NCI-H460 (cell line): ENCODE results near the gene NSMCE4A. TPM values are rescaled to one million over a fixed set of nuclear protein-coding genes. Genes with fewer than 3 reads are reported as not detected.
"Not testable (repeated sequence)": the region's sequence is repeated elsewhere in the genome, so short reads cannot be mapped to it uniquely, and the experiment has no call there.

Experiments used
- DNase-seq: peaks from one replicate; pipeline ENCODE4 v3.0.0-alpha.2; 2016; ENCODE audit warnings: low read depth; ENCODE audit errors: extremely low read depth
- total RNA-seq: library from RNA; depleted of rRNA; stranded (reverse); fragments of >200 nt; shearing (Covaris generic); gene quantifications from 2 replicates; pipeline ENCODE4 v1.2.3, GENCODE V29; 2014

The NSMCE4A gene
- total RNA-seq, 1 experiment from 2014 or later, result 76.5 TPM

DNA sequence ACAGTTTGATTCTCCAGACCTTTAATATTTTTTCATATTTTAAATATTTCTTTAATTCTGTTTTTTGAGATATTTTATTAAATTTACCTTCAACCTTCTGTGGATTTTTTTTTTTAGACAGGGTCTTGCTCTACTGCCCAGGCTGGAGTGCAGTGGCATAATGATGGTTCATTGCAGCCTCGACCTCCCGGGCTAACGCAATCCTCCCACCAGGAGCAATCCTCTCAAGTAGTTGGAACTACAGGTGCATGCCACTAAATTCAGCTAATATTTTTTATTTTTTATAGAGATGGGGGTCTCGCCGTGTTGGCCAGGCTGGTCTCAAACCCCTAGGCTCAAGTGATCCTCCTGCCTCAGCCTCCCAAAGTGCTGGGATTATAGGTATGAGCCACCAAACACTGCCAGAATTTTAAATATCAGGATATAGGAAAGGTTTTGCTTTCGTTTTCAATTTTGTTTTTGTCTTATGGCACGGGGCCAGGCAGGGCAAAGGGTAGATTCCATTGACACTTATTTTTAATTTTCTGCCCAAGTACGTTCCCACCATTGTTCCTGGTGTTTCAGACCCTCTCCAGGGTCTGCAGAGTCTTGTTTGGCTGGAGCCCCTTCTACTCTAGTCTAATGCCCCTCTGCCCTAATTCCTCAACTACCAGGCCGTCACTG lies 15.1 kb upstream of the NSMCE4A start:
- no peak for DNase-seq

DNA sequence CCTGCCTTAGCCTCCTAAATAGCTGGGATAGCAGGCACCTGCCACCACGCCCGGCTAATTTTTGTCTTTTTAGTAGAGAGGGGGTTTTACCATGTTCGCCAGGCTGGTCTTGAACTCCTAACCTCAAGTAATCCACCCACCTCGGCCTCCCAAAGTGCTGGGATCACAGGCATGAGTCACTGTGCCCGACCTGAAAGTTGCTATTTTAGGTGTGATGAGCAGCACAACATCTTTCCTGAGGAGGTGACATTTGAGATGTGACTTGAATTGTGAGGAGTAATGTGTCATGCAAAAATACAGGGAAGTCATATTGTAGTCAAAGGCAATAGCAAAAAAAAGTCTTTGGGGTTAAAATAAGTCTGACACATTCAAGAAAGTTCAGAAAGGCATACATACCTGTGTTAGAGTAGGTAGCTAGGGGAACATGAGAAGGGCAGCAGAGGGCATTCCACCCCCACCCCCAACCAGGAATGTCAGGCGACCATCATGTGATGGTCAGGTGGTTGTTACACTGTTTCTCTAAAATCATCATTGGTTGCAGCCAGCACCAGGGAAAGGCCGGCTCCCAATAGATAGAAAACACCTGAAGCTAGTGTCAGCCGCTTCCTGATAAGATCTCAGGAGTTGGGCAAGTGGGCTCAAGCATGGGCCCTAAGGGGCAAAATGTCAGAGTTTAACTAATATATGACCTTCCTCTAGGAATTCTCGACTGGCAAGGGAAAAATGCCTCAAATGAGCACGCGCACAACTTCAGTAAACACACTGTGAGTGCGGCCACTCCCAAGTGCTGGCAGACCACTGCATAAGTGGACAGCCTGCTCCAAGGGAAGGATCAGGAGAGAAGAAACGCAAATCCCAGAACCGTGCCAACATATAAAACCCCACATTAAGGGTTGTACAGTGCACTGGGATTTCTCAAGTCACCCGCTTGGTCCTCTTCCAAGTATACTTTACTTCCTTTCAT lies 13.6 kb upstream of the NSMCE4A start, which contains the start of gene TACC2:
Gene TACC2 (plus strand): TSS at position 803 of the 964 bp plus-strand sequence. CDS start 32,819 bp downstream, outside the sequence.
- DNase-seq, result no peak

DNA sequence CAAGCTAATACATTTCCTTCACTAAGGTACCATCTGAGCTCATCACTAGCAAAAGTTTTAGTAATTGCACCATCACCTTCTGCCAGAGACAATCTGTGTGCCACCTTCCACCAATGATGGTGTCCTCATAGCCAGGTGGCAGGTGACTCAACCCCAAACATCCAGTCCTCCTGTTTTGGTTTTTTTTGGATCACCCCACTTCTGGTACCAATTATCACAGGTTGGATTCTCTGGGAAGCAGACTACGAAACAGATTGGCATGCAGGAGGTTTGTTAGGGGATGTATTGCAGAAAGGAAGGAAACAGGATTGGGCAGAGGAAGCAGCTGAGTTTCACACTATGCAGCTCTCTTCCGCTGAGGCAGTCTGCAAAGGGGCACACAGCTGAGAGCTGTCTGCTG lies 9.4 kb upstream of the NSMCE4A start:
- DNase-seq, result no peak

DNA sequence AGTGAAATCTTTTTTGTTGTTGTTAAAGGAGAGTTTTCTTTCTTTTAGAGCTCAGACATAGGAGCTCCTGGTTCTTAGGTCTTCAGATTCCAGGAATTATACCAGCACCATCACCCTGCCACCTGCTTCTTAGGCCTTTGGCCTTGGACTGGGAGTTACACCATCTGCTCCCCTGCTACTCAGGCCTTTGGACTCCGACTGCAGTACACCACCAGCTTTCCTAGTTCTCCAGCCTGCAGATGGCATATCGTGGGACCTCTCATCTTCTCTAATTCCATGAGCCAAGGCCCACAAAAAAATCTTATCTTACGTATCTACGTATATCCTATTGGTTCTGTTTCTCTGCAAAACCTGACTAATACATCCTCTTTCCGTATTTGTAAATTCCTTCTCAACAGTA lies 8.8 kb upstream of the NSMCE4A start:
- DNase-seq, result no peak

DNA sequence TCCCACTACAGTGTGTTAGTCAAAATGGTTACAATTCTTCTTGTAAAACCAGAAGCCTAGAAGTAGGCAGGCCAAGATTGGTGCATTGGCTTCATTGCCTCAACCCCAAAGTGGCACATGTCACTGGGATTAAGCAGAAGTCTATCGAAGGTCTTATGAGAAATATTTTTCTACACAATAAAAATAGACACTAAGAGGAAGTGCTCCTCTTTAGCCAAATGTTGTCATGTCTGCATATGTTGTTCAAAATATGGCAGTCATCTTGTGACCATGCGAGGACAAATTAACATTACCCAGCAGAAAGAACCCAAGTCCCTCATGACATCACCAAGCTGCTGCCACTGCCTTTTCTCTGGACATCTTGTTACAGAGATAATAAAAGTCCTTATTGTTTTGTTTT lies 6.3 kb upstream of the NSMCE4A start:
- DNase-seq, result no peak

DNA sequence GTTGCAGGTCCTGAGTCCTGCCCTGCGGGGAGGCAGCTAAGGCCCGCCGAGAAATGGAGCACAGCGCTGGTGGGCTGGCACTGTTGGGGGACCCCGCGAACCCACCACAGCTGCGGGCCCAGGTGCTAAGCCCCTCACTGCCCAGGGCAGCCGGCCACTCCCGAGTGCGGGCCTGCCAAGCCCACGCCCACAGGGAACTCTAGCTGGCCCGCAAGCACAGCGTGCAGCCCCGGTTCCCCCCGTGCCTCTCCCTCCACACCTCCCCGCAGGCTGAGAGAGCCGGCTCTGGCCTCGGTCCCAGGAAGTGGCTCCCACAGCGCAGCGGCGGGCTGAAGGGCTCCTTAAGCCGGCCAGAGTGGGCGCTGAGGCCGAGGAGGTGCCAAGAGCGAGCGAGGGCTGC lies 3.5 kb upstream of the NSMCE4A start:
- DNase-seq, result no peak

DNA sequence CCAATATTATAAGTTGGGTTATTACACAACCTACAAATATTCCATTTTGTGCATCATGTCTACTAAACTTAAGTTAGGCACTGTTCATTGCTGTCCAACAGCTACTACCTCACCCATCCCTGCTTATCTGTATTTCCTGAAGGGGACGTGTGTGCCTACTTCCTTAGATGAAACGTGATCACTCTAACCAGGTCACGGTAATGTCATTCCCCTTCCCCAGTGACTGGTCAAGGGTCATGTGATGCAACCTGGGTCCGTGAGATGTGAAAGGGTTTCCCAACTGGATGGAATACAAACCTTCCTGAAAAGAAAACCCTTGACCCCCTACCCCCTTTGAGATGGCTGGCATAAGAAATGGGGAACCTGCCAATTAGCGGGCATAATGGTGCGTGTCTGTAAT lies 1.6 kb upstream of the NSMCE4A start:
- DNase-seq, result no peak

DNA sequence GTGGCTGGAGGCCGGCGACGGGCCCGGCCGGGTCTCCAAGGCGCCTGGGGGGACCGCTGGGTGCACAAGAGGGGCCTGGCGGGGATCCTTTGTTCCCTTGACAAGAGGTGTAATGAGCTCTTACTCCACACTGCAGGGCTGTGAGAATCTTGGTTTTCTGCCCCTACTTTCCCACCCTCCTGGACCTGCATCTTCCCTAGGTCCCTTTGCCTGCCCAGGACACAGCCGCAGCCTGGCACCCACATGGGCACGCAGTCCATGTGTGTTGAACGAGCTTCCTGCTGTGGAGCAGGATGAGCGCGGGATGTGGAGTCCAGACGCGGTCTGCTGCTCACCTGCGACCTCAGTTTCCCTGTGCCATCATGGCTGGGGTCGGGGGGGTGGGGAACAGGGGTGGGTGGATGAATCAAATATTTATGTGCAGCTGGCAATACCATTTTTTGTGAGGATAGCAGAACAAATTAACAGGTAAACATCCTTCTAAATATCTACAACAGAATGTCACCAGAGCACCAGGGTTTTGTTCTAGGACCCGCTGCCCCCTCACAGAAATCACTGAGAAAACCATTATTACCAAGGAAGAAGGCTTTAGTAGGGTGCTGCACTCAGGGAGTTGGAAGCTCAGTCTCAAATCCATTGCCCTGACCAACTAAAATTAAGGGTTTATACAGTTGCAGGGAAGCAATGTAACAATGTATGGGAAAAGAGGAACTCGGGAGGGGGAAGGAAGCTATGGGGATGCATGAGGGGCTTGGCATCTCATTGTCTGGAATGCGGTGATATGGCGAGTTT lies 474 bp upstream of the NSMCE4A start:
- no peak for DNase-seq

DNA sequence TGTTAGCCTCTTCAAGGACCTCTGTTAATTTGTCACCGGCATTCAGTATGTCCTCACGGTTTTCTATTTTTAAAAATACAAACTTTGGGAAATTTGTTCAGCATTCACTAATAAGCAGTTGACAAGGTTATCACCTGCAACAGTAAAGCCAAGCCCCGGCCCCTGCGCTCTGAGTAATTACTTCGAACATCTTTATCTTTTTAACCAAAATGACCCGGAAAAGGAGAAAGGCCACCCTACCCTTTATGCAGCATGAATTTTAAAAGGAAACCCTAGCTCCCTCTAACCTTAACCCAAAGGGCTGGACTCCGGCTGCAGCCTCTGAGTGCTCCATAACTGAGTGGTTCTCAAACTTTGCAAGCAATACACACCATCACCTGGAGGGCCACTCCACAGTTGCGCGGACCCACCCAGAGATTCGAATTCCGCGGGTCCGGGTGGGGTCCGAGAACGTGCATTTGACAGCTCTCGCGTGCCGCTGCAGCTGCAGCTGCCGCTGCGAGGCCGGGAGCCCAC lies 940 bp downstream of the NSMCE4A start:
- no peak for DNase-seq

DNA sequence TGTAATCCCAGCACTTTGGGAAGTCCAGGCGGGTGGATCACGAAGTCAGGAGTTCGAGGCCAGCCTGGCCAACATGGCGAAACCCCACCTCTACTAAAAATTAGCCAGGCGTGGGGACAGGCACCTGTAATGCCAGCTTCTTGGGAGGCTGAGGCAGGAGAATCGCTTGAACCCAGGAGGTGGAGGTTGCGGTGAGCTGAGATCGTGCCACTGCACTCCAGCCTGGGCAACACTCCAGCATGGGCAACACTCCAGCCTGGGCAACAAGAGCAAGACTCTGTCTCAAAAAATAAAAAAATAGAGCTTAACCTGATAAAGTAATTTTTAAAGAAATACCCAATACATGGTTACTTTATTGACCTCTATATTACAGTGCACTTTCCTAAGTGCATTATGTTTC lies 5.9 kb downstream of the NSMCE4A start:
- DNase-seq, result not testable (repeated sequence)

DNA sequence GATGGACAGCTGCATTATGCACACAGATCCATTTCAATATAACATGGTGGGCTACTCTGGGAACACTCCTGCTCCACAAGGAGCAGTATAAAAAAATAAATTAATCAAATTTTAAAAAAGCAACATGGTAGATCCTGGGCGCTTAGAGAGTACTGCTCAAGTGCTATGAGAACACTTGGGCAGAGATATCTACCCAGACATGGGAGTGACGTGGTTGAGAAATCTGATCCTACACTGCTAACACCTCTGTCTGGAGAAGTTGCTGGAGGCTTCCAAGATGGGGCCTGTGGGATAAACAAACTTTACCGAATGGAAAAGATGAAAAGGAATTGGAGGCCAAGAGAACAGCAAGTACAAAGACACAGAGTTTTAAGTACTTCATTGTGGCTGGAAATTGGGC lies 9.0 kb downstream of the NSMCE4A start:
- no peak for DNase-seq

DNA sequence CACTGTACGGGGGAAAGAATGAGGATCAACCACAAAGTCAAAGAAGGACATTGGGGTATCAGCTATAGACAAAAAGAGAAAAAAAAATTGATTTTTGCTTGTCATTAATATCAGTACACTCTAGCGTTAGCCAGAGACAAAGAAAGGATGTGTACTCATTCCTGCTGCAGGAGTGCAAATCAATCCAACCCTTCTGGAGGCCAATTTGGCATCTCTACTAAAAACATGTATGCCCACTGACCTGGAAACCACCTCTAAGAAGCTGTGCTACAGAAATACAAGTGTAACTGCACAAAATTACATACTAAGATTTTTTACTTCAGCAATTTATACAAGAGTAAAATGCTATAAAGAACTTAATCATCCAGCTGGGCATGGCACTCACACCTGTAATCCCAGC lies 13.6 kb downstream of the NSMCE4A start:
- DNase-seq, result no peak

DNA sequence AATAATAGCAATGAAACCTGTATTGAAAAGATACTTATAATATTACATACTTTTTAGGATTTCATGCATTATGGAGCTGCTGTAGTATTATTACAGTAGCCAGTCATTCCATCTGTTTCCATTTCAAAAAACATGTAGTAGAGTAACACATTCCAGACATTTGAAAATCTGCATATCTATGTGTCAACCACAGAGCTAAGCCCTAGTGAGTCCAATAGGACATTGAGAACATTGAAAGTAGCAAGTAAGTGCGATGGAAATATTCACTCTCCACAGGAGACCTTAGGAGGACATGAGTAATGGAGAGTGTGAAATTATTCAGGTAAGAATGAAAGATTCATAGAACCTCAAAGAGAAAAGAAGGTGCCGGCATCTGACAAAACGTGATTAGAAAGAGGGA lies 15.3 kb downstream of the NSMCE4A start:
- DNase-seq, result no peak

DNA sequence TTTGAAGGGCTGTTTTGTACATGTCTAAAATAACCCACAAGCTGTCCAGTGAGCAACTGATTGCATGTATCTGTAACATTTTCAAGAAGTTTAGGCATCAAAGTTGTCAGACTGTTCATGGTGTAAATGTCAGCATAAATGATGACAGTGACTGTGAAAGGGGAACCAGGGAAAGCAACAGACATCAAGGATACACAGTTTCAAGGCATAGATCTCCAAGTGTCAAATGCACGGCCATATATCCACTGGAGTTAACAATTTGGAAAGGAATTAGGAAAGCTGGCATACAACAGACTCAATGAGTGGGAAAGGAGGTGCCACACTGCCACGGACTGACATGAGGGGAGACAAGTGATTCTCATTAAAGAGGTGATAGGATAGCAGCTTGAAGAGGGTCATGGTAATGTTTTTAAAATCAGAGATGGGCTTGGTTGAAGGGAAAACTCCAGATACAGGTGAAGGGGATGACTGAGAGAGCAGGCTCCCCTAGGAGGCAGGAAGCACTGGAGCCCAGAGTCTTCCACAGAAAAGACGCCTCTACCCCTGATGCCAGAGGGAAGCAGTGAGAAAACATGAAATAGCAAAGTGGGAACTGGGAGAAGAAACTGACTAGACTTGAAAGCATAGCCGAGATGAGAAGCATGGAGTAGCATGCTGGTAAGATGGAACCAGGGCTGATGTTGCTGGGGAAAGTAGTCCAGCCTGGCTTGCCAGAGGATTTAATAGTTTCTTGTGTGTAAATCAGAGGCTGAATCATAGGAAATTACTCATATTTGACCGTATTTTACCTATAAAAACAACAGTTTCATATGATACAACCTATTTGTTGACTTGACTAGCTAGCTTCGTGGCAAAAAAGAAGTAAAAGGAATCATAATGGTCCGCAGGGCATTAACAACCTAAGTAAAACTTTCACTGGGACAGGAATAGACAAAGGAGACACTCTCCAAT lies 18.6 kb downstream of the NSMCE4A start:
- DNase-seq, result no peak

DNA sequence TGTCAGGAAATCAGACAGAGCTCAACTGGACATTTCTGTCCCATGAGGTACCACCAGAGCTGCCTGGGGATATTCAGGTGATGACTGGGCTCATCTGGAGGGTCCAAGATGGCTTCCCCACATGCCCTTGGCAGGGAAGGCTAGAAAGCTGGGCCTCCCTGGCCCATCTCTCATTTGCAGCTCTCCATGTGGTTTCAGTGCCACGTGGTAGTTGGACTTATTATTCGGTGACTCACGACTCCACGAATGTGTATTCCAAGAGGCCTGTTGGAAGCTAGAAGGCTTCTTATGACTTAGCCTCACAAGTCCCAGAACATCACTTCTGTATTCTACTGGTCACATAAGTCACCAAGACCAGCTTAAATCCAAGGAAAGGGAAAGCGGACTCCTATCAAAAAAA lies 22.8 kb downstream of the NSMCE4A start:
- DNase-seq, result no peak

DNA sequence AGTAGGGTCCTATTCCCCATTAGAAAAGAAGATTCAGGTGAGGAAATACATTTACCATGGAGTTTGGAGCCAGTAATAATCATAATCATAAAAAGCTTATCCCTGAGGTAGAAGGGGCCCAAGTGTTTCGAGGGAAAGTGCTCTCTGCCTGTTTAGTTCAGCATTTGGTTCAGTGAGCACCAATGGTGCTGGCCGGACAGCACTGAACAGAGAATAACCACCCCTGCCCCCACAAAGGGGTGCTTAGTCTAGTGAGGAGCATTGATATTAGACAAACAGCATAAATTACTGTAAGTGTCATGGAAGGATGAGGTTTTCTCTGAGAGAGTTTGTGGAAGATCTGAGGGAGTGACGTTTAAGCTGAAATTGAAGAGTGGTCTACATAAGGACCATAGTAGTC lies 25.6 kb downstream of the NSMCE4A start:
- DNase-seq, result no peak

DNA sequence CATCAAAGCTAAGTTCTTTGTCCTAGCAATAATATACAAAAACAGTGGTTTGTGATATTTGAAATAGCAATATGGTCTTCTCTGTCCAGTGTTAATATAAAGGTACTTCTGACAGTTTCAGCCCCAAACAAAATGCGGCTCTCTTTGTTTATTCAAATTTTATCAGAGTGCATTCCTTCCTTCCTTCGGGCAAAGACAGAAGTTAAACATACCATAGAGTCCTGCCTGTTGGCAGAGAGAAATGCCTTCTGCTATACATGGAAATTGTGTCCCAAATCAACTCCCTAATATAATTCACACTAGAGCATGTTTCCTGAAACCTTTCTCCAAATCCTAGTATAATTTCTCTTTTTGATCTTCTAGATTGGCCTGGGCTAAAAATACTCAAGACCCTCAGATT lies 26.0 kb downstream of the NSMCE4A start:
- no peak for DNase-seq

DNA sequence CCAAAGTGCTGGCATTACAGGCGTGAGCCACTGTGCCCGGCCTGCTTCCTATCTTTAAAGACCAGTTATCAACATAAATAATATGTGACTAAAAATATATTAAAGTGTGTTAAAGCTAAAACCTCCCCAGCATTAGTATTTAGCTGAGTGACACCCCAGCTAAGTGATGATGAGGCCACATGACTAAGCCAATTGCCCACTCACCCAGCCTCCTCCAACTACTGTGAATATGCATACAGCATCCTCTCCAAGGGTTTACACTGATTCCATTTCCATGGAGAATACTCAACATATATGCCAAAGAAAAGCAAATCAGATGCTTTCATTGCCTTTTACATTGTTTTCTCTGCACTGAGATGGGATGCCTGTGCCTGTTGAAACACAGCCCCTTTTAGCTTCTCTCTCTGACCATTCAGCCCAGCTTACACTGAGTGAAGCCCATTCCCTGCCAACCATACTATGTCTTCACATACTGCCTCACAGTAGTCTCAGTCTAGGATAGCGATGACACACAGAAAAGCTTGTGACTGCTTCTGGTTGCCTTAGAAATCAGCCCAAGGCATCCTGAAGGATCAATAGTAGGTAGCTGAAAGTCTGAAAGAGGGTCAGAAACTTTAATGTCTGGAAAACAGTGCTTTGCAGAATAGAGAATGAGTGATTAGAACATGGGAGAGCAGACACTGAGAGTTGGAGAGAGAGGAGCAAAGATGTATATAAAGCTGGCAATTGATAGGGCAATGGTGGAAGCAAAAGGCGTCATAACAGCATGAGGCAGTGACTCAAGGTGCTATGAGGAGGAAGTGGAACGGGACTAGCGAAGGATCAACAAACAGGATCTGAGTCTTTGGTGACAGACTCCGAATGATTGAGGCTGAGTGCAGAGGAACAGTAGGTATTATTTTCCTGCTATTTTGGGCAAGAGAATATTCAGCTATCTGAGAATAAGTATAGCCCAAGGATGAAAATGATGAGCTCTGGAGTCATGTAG lies 27.4 kb downstream of the NSMCE4A start:
- no peak for DNase-seq
